Measurements from ENCODE around the gene OPRL1.
A peak's percentile ranks its signal among the peaks of the same experiment; 100 is the strongest.

Gene OPRL1

DNA sequence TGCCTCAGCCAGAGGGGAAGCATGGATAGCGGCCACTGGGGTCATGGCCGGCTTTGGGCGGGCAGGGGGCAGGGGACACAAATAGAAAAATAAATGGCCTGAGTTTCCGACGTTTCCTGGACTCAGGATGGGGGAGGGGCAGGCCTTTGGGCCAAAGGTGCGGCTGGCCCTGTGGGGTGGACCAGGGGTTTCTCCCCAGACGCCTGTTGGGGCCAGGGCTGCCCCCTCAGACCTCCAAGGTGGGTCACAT, 23.3 kb upstream of the OPRL1 start:
- no peak for DNase-seq (ENCODE audit: low read depth in 2 of 2)

DNA sequence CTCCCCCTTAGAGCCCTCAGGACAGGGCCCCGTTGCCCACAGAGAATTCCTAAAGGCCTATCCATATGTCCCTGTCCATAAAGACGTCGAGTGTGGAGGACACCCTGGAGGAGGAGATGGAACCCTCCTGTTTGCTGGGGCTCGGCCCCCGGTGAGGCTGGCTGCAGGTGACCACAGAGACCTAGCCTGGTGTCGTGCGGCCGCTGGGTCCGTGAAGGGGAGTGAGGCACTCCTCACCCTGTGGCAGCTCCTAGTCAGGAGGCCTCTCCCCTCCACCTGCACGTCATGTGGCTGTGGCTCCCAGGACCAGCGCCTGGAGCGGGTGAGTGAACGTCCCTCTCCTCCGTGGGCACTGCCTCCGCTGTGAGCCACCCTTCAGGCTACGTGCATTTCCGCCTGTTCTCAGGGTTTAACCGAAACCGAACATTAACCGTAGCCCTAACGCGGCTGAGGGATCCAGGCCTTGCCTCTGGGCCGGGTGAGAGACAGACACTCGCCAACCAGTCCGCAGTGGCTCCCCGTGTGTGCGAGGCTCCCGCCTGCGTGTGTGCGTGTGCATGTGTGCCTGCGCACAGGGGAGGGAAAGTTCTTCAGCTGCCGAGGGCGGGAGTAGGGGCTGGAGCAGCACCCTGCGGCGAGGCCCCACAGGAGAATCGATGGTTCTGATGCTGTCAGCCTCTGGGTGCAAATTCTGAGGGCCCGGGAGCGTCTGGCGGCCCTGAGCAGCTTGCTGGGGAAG, 22.8 kb upstream of the OPRL1 start:
- no peak for DNase-seq (ENCODE audit: low read depth in 2 of 2)

DNA sequence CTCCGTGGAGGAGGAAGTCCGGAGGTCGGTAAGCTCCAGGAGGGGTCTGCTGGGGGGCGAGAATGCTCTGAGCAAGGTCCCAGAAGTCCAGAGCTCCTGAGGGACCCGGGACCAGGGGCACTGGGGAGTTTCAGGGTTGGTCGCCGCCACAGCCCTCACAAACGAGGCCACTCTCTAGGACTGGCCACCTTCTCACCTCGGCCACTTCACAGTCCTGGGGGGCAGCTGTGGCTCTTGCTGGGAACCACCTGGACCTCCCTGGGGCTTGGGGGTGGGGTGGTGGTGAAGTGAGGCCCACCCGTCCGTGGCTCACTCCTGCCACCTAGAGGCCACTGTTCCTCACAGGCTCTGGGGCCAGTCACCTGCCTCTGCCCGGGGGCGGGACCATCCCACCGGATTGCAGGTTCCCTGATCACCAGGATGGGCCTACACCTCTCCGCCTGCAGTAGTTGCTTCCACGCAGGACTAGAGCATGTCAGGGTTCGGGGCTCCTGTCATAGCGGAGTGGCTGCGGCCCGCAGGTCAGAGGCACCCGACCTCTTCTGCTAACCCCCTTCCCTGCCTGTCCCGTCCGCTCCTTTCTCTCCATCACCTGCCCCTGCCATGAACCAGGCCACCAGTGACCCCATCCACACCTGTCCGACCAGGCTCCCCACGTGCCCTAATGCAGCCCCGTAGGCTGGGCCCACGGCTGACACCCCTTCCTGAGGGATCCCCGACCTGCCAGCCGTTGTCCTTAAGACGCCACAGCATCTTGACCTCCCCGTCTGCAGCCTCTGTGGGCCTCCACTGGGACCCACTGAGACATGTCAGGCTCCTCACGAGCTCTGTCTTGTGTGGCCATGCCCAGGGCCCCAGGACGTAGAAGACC, 22.0 kb upstream of the OPRL1 start:
- DNase-seq (ENCODE audit: low read depth in 2 of 2), result peak; percentile 59 to 86

DNA sequence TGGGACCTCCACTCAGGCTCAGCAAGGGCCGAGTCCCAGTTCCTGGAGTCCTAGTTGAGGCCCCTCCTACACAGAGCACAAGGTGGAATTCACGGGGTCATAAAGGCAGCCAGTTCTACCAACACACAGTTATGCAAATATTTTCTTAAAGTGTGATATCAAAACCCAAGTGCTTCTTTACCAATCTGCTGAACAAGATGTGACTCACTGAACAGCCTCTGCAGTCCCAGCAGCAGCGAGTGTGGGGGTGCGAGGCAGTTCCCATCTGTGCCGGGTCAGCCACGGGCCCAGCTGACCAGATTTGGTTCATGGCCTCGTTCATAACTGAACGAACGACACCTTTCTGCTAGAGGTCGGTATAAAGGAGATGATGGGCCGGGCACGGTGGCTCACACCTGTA, 21.3 kb upstream of the OPRL1 start:
- DNase-seq (ENCODE audit: low read depth in 2 of 2), result no peak

DNA sequence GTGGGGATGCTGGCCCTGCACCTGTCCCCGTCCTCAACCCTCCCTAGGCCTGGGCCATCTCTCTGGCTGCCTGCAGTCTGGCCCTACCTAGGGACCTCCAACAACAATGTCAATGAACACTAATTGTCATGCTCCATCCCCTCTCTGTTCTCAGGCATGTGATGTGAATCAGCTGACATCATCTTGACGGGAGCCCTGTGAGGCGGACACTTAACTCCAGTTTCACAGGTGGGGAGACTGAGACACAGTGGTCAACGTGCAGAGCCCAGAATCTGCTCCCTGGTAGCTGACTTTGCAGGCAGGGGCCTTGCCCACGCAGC, 17.6 kb upstream of the OPRL1 start:
- no peak for DNase-seq (ENCODE audit: low read depth in 2 of 2)

DNA sequence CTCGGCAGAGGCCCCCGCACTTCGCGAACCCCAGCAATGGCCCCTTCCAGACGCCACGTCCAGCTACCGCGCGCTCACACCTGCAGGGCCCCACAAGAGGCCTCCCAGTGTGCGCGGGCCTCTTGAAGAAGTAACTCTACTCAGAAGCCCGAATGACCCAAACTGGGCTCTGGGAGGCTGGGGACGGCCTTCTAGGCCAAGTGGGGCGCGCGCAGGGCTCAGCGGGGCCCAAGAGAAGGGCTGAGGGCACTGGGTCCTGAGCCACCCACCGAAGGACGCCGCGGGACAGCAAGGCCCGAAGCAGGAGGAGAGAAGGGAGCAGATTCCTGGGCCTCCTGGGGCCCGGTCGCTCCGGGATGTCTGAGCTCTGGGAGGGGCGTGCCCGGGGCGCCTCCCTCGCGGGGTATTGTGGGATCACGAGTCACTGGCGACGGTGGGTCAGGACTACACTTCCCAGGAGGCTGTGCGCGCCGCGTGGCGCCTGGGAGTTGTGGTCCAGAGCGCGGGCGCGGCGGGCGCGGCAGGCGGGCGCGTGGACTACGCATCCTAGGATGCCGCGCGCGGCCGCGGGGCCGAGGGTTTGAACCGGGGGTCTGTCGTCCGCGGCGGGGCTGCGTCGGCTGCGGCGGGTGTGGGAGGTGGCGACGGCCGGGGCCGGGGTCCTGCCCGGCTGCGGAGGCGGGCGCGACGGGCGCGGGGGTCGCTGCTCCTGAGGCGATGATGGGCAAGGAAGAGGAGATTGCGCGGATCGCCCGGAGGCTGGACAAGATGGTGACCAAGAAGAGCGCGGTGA, 17.1 kb upstream of the OPRL1 start, which contains the start of gene TCEA2:
Gene TCEA2, plus strand, starts transcription at position 603 of the 793 bp plus-strand sequence. Its CDS starts 115 bp downstream, at position 718.
- DNase-seq (ENCODE audit: low read depth in 2 of 2), result peak; percentile 94 to 95

DNA sequence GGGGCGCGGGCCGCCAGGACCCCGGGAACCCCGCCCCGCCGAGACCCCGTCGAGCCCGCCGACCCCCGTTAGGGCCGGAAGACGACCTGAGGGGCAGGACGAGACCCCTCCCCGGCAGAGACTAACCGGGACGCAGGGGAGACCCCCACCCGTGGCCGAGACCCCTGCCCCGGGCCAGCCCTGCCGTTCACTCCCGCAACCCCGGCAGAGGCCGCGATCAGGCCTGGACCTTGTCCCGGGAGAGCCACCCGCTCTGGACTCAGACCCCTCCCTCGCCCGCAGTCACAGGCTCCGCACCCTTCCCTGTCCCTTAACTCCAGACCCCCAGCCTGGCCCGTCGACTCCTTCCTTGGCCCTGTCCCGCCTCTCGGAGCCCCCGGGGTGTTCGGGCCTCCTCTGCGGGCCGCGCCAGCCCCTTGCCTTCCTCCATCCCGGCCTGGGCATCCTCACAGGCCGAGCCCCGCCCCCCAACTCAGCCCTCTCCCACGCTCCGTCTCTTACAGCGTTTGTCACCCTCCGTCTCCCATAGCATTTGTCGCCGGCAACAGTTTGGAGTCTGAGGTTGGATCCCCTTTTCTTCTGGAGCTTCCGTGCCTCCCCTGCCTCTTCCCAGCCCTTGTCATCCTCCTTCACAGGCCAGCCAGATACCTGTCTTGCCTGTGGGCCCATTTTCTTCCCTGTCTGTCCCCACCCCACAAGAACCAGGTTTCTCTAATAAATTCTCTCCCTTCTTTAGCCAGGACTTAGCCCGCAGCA, 16.3 kb upstream of the OPRL1 start:
- no peak for DNase-seq (ENCODE audit: low read depth in 2 of 2)

DNA sequence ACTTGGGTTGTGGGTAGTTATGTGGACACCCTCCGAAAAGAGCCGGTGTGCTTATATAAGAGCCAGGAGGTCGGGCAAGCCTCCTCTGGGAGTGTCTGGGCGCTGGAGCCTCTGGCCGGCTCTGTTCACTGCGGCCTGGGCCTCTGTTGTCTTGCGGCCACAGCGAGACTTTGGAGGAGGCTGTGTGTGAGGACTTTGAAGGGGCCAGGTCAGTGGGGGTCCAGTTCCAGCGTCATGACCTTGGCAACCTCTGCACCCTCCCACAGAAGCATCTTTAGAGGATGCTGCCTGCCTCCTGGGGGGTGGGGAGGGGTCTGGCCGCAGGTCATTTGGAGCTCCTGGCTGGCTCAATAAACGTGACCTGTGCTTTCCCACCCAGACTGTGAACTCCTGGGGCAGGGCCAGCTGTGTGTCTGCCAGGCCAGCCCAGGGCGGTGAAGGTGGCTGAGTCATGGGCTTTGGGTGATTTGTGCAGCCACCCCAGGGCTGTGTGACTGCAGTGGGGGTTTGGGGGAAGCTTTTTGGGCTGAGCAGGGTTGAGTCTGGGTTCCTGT, 15.7 kb upstream of the OPRL1 start:
- no peak for DNase-seq (ENCODE audit: low read depth in 2 of 2)

DNA sequence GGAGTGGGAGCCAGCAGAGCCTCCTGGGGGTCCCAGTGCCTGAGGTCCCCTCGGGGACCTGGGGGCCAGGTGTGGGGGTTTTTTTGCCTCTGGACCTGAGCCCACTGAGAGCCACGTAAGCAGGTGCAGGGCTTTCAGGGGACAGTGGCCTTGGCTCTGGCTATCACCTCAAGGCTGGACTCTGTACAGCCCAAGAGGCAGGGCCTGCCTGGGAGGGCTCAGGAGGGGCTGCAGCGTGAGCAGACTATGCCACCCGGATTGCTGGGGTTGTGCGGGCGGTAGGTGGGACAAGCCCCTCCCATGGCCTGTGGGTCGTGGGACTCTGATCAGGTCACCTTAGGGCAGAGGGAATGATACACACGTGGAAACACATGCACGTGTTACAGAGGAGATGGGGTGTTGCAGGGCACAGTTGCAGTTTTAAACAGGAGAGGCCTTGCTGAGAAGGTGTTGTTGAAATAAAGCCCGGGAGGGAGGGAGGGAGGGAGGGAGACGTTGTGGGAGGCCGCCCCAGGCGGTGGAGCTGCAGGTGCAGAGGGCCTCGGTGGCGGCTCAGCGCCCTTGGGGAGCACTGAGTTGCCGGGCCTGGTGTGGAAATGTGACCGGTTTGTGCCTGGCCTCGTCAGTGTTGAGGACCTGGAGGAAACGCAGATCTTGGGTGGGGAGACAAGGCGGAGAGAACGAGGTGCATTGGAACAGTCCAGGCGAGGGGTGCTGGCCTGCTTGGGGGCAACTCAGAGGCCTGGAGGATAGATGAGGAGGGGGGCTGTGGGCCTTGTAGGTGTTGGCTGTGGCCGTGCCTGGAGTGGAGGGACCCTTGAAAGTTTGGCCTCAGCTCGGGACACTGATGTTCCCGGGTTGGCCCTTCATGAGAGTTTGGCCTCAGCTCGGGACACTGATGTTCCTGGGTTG, 14.6 kb upstream of the OPRL1 start:
- DNase-seq (ENCODE audit: low read depth in 2 of 2), result no peak

DNA sequence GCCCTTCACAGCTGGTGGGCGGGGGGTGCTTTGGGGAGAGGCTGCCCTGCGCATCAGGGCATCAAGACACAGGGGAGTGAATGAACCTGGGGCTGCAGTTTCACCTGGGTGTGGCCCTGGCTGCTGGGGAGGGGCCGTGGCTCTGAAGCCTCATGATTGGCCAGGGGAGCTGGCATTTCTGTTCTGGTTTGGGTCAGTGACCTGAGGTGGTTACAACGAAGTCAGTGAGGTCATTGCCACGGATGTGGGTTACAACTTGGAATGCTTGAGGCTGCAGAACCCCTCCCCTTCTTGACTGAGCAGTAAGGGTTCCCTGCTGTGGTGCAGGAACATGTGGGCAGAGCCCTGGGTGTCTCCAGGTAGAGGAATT, 13.9 kb upstream of the OPRL1 start:
- DNase-seq (ENCODE audit: low read depth in 2 of 2), result peak in 1 of 2 experiments; percentile 49

DNA sequence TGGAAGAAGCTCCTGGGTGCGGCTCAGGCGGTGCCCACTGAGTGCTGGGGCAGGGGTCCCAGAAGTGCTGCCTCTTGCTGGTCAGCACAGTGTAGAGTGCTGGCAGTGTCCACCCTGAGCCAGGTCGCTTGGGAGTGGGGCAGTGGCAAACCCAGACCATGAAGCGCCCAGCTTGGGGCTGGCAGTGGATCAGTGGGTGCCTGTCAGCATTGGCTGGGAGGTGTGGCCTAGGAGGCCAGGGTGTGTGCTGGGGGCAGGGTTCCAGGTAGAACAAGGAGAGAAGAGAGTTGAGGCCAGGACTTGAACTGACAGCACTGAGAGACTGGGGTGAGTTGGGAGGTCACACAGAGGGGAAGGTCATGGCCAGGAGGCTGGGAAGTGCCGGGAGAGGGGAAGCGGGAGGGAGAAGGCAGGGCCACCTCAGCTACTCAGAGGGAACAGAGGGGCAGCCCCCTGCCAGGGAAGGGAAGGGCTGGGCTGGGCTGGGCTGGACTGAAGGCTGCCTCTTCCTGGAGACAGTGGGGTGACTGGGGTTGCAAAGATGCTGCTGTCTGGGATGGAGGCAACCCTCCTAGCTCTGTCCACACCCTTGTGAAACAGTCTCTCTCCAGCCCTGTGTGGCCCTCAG, 12.8 kb upstream of the OPRL1 start:
- no peak for DNase-seq (ENCODE audit: low read depth in 2 of 2)

DNA sequence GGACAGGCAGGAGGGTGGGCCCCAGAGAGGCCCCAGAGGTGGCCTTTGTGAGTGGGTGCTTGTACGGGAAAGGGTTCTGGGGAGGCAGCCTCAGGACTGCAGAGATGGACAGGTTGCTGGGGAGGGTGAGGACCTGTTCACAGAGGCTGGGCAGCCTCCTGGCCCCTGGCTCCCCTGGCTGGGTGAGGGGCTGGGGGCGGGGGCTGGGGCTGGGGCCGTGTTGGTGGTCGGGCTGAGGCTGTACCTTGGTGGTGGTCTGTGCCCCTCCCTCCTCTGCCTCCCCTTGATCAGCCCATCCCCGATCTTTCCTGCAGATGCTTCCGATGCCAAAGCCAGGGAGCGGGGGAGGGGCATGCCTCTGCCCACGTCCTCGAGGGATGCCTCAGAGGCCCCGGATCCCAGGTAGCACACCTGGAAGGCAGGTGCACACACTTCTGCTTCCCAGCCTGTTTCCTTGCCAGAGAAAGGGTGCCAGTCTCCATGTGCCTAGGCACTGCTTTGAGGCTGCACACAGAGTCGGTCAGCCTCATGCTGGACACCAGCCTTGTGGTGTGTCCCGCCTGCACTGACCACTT, 12.1 kb upstream of the OPRL1 start:
- DNase-seq (ENCODE audit: low read depth in 2 of 2), result no peak

DNA sequence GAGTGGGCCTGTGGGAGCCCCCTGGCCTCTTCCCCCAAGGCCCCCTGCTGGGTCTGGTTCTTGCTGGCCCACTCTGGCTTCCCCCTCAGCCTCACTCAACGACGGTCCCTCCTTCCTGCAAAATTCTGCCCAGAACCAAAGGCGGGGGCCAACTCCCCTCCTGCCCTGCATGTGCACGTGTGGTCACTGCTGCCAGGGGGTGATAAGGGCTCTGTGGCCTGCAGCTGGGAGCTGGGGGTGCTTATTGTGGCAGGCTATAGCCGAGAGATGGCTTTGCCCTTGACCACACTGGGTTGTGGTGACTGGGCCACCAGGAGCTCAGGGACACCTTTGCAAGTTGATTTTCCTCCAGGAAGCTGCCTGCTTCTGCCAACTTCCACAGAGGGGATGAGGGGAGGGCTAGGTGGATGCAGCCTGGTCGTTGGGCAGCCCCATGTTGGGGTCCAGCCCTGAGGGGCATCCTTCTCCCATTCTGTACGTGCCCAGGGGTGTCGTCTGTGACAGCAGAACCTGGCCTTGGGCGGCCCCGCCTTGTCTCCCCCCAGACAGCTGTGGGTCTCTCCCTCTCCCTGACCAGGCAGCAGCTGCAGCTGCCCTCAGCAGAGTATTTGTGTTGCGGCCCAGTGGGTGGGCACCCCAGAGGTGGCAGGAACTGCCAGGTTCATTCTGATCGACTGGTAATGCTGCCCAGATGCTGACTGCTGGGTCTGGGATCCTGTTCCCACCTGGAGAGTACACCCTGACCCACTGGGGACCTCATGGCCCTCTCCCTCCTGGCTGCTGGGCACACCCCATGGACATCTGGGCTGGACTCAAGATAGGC, 11.3 kb upstream of the OPRL1 start:
- no peak for DNase-seq (ENCODE audit: low read depth in 2 of 2)

DNA sequence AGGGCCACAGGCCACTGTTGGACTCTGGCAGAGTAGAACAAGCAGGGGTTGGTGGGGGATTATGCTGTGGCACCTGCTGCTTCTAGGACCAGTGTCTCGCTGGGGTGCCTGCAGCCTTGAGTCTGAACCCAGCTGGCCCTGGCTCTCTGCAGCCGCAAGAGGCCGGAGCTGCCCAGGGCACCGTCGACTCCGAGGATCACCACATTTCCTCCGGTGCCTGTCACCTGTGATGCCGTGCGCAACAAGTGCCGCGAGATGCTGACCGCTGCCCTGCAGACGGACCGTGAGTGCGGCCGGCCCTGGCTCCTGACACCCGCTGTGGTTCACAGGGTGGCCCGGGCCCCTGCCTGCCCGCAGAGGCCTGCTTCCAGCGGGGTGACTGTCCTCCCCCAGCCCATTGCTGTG, 10.7 kb upstream of the OPRL1 start:
- no peak for DNase-seq (ENCODE audit: low read depth in 2 of 2)

DNA sequence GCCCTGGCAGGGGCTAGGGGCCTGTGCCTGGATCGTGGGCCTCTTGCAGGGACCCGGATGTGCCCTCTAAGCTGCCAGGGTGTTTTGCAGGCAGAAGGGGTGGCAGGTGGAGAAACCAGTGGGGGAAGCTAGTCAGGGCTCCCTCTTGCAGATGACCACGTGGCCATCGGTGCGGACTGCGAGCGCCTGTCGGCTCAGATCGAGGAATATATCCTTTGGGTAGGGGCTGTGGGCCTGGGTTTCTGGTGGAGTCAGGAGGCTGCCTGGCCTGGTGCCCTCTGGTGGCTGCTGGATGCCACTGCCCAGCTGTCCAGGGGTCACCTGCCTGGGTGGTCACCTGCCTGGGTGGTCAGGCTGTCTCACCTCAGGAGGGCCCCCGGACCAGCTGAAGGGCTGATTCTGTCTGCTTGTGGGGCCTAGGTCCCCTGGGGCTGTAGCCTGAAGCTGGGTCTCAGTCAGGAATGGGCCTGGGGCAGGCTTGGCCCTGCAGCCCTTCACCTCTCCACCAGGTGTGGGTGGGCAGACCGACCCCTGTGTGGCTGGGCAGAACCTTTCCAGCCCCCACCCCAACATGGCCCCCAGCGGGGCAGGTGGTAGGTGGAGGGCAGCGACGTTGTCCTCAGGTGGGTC, 10.2 kb upstream of the OPRL1 start:
- peak in 1 of 2 experiments; percentile 21 for DNase-seq (ENCODE audit: low read depth in 2 of 2)

DNA sequence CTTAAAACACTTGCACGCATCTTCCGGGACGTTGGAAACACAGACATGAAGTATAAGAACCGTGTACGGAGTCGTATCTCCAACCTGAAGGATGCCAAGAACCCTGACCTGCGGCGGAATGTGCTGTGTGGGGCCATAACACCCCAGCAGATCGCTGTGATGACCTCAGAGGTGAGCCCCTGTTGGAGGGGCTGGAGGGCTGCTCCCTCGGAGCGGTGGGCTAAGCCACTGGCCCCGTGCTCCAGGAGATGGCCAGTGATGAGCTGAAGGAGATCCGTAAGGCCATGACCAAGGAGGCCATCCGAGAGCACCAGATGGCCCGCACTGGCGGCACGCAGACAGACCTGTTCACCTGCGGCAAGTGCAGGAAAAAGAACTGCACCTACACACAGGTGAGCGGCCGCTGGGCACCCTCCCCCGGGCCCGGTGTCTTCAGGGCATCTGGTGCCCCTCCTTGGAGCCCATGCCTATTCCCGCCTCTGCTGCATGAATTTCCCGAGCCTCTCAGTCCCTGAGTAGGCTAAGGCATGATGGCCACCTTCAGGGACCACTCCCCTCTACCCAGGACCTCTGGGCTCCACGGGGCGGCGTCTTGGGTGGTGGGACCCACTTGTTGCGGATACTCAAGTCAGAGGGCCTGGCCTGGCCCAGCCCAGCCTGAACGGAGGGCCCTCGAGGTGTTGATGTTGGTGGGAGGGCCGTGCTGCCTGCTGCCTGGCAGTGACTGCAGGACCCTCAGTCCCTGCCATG, 9.5 kb upstream of the OPRL1 start:
- no peak for DNase-seq (ENCODE audit: low read depth in 2 of 2)

All from stimulated activated CD4-positive, alpha-beta T cell treated with anti-CD3 and anti-CD28 coated beads, Interleukin-12 subunit alpha, Interleukin-12 subunit beta, amount 100 ng/mL, for 24 hours (primary cell).